Activated T-cell treated with anti-CD3 and anti-CD28 coated beads, Interleukin-2, amount 50 U/mL, for 4 hours (primary cell): ENCODE results near the gene TMEM100. TPM values are rescaled to one million over a fixed set of nuclear protein-coding genes. Genes with fewer than 3 reads are reported as not detected.

Experiments used
- ATAC-seq, 2 donors: fragments of 200-7000 bp; cut with Tn5 transposase; one replicate each; pipeline ENCODE4 v1.10.0; 2021
- DNase-seq: peaks from one replicate; pipeline ENCODE4 v3.0.0-alpha.2; 2020
- H3K27me3 Mint-ChIP-seq: one replicate; pipeline ENCODE4 v1.8.0; 2021; ENCODE audit warnings: low read depth, mixed read lengths
- H3K36me3 Mint-ChIP-seq: one replicate; pipeline ENCODE4 v1.8.0; 2022; ENCODE audit warnings: mixed read lengths; ENCODE audit not compliant: insufficient read depth
- H3K4me1 Mint-ChIP-seq: one replicate; pipeline ENCODE4 v1.8.0; 2021; ENCODE audit warnings: low read depth, mixed read lengths
- H3K4me3 Mint-ChIP-seq: one replicate; pipeline ENCODE4 v1.8.0; 2021; ENCODE audit warnings: mild to moderate bottlenecking, moderate library complexity, mixed read lengths
- H3K9me3 Mint-ChIP-seq: one replicate; pipeline ENCODE4 v1.8.0; 2021; ENCODE audit warnings: mixed read lengths
- total RNA-seq, 3 donors: library from RNA; stranded (reverse); gene quantifications; one replicate each; pipeline ENCODE4 v1.2.1, GENCODE V29; 2021

TMEM100 gene
- total RNA-seq, result not detected

GRCh38 chr17:55722742-55723487 lies at the start of gene TMEM100:
Gene TMEM100 (minus strand): TSS chr17:55722864. CDS start chr17:55721070, 1,794 bp downstream.
- no peaks in the 10 kb centered on the region for H3K4me1 Mint-ChIP-seq
- DNase-seq (no peak), ATAC-seq (no peak)
- peaks cover 46% of the 10 kb centered on the region for H3K27me3 Mint-ChIP-seq
- H3K9me3 Mint-ChIP-seq, result no peaks in the 10 kb centered on the region
- H3K4me3 Mint-ChIP-seq, result no peak within 1 kb of the TSS
- H3K36me3 Mint-ChIP-seq, result no peaks in the 10 kb centered on the region

- DNase-seq (no peak), ATAC-seq (no peak)
- Mint-ChIP-seq H3K4me1 (no peaks in the 10 kb centered on the region), H3K36me3 (peaks cover 18% of the 10 kb centered on the region), H3K4me3 (no peak overlapping the region), H3K9me3 (no peaks in the 10 kb centered on the region), H3K27me3 (no peaks in the 10 kb centered on the region)
Measured at GRCh38 chr17:55772086-55772485, 49.4 kb upstream of the TMEM100 start.

GRCh38 chr17:55770196-55770870 lies 47.7 kb upstream of the TMEM100 start:
- Mint-ChIP-seq H3K4me1 (no peaks in the 10 kb centered on the region), H3K4me3 (no peak overlapping the region), H3K27me3 (no peaks in the 10 kb centered on the region), H3K9me3 (no peaks in the 10 kb centered on the region), H3K36me3 (peaks cover 13% of the 10 kb centered on the region)
- DNase-seq, result no peak
- no peak for ATAC-seq

- DNase-seq (no peak), ATAC-seq (no peak)
- Mint-ChIP-seq H3K27me3 (no peaks in the 10 kb centered on the region), H3K4me1 (no peaks in the 10 kb centered on the region), H3K9me3 (no peaks in the 10 kb centered on the region), H3K36me3 (peaks cover 12% of the 10 kb centered on the region), H3K4me3 (no peak overlapping the region)
Measured at GRCh38 chr17:55769625-55770000, 46.9 kb upstream of the TMEM100 start.

- ATAC-seq (no peak), DNase-seq (no peak)
- Mint-ChIP-seq H3K4me3 (no peak overlapping the region), H3K27me3 (no peaks in the 10 kb centered on the region), H3K36me3 (peaks cover 10% of the 10 kb centered on the region), H3K4me1 (no peaks in the 10 kb centered on the region), H3K9me3 (no peaks in the 10 kb centered on the region)
Measured at GRCh38 chr17:55768936-55769624, 46.4 kb upstream of the TMEM100 start.

- ATAC-seq (no peak), DNase-seq (no peak)
- no peaks in the 10 kb centered on the region for H3K27me3 Mint-ChIP-seq
- H3K4me1 Mint-ChIP-seq, result no peaks in the 10 kb centered on the region
- H3K4me3 Mint-ChIP-seq, result no peak overlapping the region
- H3K36me3 Mint-ChIP-seq, result peaks cover 2% of the 10 kb centered on the region
- no peaks in the 10 kb centered on the region for H3K9me3 Mint-ChIP-seq
Measured at GRCh38 chr17:55765472-55765871, 42.8 kb upstream of the TMEM100 start.

- H3K27me3 Mint-ChIP-seq, result no peaks in the 10 kb centered on the region
- no peaks in the 10 kb centered on the region for H3K9me3 Mint-ChIP-seq
- H3K4me3 Mint-ChIP-seq, result no peak overlapping the region
- ATAC-seq (no peak), DNase-seq (no peak)
- peaks cover 2% of the 10 kb centered on the region for H3K36me3 Mint-ChIP-seq
- H3K4me1 Mint-ChIP-seq, result no peaks in the 10 kb centered on the region
Measured at GRCh38 chr17:55764610-55765009, 41.9 kb upstream of the TMEM100 start.

- Mint-ChIP-seq H3K27me3 (no peaks in the 10 kb centered on the region), H3K36me3 (no peaks in the 10 kb centered on the region), H3K4me3 (no peak overlapping the region), H3K4me1 (no peaks in the 10 kb centered on the region), H3K9me3 (no peaks in the 10 kb centered on the region)
- ATAC-seq (no peak), DNase-seq (no peak)
Measured at GRCh38 chr17:55763856-55764255, 41.2 kb upstream of the TMEM100 start.

GRCh38 chr17:55762086-55762858 lies 39.6 kb upstream of the TMEM100 start:
- no peak for DNase-seq
- H3K36me3 Mint-ChIP-seq, result no peaks in the 10 kb centered on the region
- H3K9me3 Mint-ChIP-seq, result no peaks in the 10 kb centered on the region
- no peaks in the 10 kb centered on the region for H3K4me1 Mint-ChIP-seq
- ATAC-seq, result no peak
- H3K27me3 Mint-ChIP-seq, result no peaks in the 10 kb centered on the region
- H3K4me3 Mint-ChIP-seq, result no peak overlapping the region

- H3K4me1 Mint-ChIP-seq, result no peaks in the 10 kb centered on the region
- H3K4me3 Mint-ChIP-seq, result no peak overlapping the region
- H3K9me3 Mint-ChIP-seq, result no peaks in the 10 kb centered on the region
- no peak for DNase-seq
- H3K36me3 Mint-ChIP-seq, result peaks cover 1% of the 10 kb centered on the region
- ATAC-seq, result no peak
- H3K27me3 Mint-ChIP-seq, result no peaks in the 10 kb centered on the region
Measured at GRCh38 chr17:55760643-55761355, 38.1 kb upstream of the TMEM100 start.

- no peaks in the 10 kb centered on the region for H3K27me3 Mint-ChIP-seq
- H3K4me3 Mint-ChIP-seq, result no peak overlapping the region
- peaks cover 9% of the 10 kb centered on the region for H3K36me3 Mint-ChIP-seq
- DNase-seq (no peak), ATAC-seq (no peak)
- H3K9me3 Mint-ChIP-seq, result no peaks in the 10 kb centered on the region
- no peaks in the 10 kb centered on the region for H3K4me1 Mint-ChIP-seq
Measured at GRCh38 chr17:55758171-55758570, 35.5 kb upstream of the TMEM100 start.

- Mint-ChIP-seq H3K27me3 (no peaks in the 10 kb centered on the region), H3K9me3 (no peaks in the 10 kb centered on the region), H3K4me1 (peaks cover 1% of the 10 kb centered on the region), H3K4me3 (no peak overlapping the region), H3K36me3 (peaks cover 9% of the 10 kb centered on the region)
- DNase-seq (no peak), ATAC-seq (no peak)
Measured at GRCh38 chr17:55757659-55758058, 35.0 kb upstream of the TMEM100 start.

GRCh38 chr17:55756689-55757088 lies 34.0 kb upstream of the TMEM100 start:
- no peak for DNase-seq
- Mint-ChIP-seq H3K27me3 (no peaks in the 10 kb centered on the region), H3K4me3 (no peak overlapping the region), H3K4me1 (peaks cover 6% of the 10 kb centered on the region), H3K9me3 (no peaks in the 10 kb centered on the region), H3K36me3 (peaks cover 9% of the 10 kb centered on the region)
- no peak for ATAC-seq
